GM20431 (cell line): ENCODE measurements around the gene SPI1.

Experiments
- in situ Hi-C: fragments of 300-500 bp; cut with MseI, MboI; formaldehyde crosslinking; loops from one replicate; pipeline ENCODE4 v1.15.0; 2020; ENCODE audit warnings: low sequenced_read_pairs; ENCODE audit not compliant: unreplicated experiment

Gene SPI1

GRCh38 chr11:47389577-47390421 lies 11.5 kb upstream of the SPI1 start:
- in situ Hi-C loops = no loop called here

DNA sequence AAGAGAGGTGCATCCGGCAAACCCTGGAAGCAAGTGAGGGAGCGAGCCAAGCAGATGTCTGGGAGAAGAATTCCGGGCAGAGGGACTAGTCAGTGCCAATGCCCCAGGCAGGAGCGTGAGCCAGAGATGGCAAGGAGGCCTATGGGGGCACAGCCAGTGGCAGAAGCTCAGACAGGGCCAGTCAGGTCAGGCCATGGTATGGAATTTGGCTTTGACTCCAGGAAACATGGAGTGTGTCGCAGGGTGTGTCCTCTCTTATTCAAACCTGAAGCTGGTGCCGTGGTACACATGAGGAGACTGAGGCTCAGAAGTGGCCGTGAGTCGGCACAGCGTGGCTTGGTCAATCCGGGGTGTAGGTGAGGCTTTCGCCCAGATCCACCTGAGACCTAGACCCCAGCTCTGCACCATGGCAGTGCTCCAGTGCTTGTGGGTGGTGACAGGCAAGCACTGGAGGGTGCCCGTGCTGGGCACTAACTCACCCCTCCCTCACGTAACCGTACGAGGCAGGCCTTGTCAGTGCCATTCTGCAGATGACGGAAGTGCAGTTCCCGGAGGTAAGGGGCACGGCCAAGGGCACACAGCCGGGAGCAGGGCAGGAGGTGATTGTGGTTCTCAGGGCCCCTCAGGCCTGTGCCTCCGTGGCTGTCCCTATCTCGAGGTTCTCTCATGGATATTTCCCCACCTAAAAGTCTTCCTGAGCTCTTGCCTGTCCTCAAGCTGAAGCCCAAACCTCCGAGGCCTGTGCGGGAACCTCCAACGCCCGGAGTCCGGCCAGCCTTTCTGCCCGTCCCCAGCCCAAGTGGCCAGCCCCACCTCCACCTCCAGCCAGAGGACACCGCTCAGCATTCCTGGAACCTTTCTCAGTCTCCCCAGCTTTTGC lies 10.6 kb upstream of the SPI1 start:
- in situ Hi-C loops = no loop called here

- in situ Hi-C loops = no loop called here
Measured at GRCh38 chr11:47387944-47388696, 9.8 kb upstream of the SPI1 start.

DNA sequence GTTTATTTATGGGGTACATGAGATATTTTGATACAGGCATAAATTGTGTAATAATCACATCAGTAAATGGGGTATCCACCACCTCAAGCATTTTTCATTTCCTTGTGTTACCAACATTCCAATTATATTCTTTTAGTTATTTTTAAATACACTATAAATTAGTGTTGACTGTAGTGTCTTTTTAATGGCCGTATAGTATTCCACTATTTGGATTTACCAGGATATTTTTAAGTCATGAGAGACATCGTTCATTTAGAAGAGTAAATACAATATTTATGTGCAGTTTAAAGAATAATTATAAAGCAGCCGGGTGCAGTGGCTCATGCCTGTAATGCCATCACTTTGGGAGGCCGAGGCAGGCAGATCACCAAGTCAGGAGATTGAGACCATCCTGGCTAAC lies 6.2 kb upstream of the SPI1 start:
- in situ Hi-C loops = no loop called here

- in situ Hi-C loops = no loop called here
Measured at GRCh38 chr11:47383071-47383470, 4.7 kb upstream of the SPI1 start.

DNA sequence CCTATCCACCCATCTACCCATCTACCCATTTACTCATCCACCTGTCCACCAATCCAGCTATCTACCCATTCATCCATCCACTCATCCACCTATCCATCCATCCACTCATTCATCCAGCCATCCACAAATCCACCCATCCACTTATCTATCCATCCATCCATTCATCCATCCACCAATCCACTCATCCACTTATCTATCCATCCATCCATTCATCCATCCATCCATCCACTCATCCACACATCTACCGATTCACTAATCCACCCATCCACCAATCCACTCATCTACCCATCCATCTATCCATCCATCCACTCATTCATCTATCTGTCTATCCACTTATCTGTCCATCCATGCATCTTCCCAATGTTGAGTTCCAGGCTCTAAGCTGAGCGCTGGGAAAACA lies 1.7 kb upstream of the SPI1 start:
- in situ Hi-C loops = no loop called here

DNA sequence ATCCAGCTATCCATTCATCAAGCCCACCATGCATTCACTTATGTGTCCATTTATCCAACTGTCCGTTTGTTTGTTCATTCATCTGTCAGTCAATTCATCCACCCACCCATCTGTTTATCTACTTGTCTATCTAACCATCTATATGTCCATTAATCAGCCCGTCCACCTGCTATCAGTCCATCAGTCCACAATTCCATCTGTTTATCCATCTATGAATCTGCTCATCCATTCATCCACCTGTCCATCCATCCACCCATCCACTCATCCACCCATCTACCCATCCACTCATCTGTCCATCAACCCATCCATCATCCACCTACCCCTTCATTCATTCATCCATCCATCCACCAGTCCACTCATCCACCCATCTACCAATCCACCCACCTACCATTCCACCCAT lies 970 bp upstream of the SPI1 start:
- in situ Hi-C loops = no loop called here

GRCh38 chr11:47378836-47379170 lies 456 bp upstream of the SPI1 start:
- in situ Hi-C loops = no loop called here

DNA sequence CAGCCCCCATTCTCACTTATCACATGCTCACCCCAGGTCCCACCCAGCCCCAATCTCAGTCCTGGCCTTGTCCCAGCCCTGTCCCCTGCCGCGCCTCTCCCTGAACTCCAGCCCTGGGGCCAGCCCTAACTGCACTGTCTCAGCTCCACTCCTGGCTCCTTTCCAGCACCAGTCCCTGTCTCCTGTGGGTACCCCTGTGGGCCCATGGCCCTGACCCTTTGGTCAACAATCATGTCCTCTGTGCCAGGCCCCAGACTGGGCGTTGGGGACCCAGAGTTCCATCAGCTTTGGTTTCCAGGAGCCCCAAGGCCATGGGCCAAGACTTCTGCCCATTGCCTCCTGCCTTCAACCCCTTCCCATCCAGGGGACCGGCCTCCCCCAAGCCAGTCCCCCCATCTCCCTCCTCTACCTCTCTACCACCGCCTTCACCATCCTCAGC lies 757 bp downstream of the SPI1 start:
- in situ Hi-C loops = no loop called here

DNA sequence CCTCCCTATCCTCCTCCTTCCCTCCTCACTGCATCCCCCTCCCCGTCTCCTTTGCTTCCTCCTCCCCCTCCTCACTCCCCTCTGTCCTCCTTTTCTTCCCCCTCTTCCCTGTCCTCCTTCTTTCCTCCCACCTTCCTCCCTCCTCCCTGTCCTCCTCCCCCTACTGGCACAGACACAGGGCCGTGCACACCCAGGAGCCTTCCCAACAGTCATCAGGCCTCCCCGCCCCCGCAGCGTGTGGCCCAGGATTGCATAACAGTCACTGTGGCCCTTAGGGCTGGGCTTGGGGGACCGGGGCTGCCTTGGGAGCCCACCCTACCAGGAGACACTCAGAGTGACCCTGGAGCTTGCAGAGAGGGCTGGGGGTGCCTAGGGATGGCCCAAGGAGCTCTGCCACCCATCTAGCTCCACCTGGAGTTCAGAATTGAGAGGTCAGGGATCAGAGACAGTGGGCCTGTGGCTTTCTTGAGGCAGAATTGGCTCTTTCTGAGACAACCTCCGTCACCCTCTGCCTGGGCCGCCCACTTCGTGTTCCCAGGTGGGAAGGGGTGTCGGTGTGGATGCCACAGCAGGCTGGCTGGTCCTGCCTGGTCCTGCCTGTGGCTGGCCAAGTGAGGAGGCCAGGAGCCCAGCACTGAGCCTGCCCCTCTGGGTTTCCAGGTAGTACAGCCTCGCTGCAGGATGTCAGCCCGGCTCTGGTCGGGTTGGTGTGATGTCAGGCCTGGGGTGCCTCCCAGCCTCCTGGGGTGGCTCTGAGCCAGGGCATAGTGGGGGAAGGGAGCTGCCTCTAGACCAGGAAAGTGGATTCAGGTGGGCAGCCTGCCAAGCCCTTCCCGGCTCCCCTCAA lies 1.6 kb downstream of the SPI1 start:
- in situ Hi-C loops = no loop called here

GRCh38 chr11:47376107-47376524 lies 2.2 kb downstream of the SPI1 start:
- in situ Hi-C loops = no loop called here

DNA sequence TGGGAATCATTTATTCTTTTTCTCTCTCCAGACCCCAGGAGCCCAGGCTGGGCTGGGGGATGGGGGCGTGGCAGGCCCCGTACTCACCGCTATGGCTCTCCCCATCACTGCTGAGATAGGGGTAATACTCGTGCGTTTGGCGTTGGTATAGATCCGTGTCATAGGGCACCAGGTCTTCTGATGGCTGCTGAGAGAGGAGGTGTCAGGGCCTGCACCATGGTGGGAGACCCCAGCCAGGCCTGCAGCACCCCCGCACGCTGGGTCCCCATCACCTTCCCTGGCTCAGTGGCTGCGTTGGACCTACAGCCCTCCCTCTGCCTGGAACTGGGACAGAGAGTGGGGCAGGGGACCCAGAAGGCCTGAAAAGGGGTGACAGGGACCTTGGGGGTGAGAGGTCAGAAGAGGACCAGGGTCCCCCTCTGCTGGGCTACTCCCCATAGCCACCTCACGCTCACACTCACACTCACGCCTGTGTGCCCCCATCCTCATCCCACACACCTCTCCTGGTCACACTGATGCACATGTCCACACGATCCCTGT lies 2.7 kb downstream of the SPI1 start:
- in situ Hi-C loops = no loop called here

- in situ Hi-C loops = no loop called here
Measured at GRCh38 chr11:47375020-47375419, 3.3 kb downstream of the SPI1 start.

DNA sequence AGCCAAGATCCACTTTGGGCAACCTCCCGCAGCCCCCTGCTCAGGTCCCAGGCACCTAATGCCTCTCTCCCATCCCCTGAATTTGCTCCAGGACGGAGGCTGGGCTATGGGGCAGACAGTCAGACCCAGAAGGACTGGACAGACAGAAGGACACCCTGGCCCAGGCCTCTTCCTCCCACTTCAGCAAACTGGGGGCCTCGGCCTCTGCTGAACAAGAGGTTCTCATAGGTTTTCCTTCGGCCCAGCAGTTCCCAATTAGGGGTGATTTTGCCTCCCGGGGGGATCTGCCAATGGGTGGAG lies 3.7 kb downstream of the SPI1 start:
- in situ Hi-C loops = no loop called here

GRCh38 chr11:47373876-47374719 lies 4.2 kb downstream of the SPI1 start:
- in situ Hi-C loops = no loop called here

DNA sequence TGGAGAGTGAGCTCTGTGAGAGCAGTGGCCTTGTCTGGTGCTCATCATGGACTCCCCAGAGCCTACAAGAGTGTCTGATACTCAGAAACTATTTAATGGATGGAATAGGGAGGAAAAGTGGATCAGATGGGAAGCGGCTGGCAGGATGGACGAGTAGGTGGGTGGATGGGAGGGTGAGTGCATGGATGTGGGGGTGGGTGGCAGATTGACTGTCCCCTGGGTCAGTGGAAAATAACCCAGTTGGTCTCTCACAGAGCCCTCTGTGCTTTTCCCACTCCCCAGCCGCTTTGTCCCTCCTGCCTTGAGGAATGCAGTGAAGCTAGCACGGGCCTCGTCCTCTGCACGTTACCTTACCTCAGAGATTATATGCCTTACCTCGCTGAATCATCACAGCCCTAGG lies 5.9 kb downstream of the SPI1 start:
- in situ Hi-C loops = no loop called here

DNA sequence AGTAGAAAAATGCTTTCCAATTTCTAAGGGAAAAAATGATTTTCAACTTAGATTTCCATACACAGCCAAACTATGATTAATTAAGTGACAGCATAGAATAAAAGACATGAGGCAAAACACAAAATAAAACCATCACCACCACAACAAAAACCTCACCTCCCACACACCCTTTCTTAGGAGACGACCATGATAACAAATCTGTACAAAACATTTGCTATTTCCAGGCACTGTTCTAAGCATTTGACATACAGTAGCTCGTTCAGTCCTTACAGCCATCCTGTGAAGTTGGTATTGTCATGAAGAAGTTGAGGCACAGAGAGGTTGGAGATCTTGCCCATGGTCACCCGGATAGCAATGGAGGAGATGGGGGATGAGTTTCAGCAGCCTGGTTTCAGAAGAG lies 8.7 kb downstream of the SPI1 start:
- in situ Hi-C loops = loop anchor here (10.0 kb wide), 1 partner anchor 45 kb away; no protein-coding TSS in a partner anchor

DNA sequence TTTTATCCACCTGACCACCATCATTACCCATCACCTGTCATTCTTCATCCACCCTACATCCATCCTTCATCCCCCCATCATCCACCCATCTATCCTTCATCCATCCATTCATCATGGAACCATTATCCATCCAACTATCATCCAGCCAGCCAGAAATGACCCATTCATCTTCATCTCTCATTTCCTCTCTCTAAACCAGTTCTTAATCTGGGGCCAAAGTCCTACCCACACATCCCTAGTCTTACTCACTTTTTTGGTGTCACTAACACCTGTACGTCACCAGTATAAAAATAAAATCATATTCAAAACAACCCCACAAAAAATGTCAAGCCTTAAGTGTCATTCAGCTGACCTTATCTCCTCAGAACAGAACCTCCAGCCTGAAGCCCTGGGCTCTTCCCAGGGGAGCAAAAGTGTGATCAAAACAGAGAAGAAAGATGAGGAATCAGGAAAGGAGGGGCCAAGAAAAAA lies 12.3 kb downstream of the SPI1 start:
- in situ Hi-C loops = loop anchor here (10.0 kb wide), 1 partner anchor 49 kb away; no protein-coding TSS in a partner anchor
